ENCODE data around the gene CHD6. TPM values are rescaled to one million over a fixed set of nuclear protein-coding genes. Genes with fewer than 3 reads are reported as not detected.

The CHD6 gene
- total RNA-seq, 6 experiments from 2014 or later, result 9.3 to 24.1 (median 16.6) TPM

DNA sequence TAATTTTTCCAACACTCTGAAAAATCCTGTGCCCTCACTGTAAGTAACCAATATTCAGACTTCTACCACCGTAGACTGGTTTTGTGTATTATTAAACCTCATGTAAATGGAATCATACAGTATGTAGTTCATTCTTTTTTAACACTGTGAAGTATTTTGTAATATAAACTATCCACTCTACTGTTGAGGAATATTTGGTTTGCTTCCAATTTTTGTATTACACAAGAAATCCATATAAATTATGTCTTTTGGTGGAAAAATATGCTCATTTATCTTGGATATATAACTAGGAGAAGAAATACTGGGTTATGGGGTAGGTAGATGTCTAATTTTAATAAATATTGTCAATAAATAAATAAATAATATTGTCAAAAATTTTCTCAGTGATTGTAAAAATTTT, 116.8 kb downstream of the CHD6 start:
- H3K4me1 ChIP-seq, result peaks cover 0 to 18% (median 3%) of the 10 kb centered on the region in 4 donors
- H3K4me3 ChIP-seq, result no peak overlapping the region
- WGBS (ENCODE audit: insufficient coverage, low coverage, low lambda C conversion rate, missing lambda C conversion rate), result 50% methylated on average over 1 of the region's 1 CpG
- H3K27me3 ChIP-seq, result no peaks in the 10 kb centered on the region
- intact Hi-C loops (cut with DNase I), result no loop called here
- DNase-seq, result no peak
- H3K36me3 ChIP-seq, result no peaks in the 10 kb centered on the region
- H3K27ac ChIP-seq, result no peak overlapping the region
- TF ChIP-seq POLR2A (IDR thresholded peaks at IDR 0.05), result no peak
- TF ChIP-seq, protein P1, sequence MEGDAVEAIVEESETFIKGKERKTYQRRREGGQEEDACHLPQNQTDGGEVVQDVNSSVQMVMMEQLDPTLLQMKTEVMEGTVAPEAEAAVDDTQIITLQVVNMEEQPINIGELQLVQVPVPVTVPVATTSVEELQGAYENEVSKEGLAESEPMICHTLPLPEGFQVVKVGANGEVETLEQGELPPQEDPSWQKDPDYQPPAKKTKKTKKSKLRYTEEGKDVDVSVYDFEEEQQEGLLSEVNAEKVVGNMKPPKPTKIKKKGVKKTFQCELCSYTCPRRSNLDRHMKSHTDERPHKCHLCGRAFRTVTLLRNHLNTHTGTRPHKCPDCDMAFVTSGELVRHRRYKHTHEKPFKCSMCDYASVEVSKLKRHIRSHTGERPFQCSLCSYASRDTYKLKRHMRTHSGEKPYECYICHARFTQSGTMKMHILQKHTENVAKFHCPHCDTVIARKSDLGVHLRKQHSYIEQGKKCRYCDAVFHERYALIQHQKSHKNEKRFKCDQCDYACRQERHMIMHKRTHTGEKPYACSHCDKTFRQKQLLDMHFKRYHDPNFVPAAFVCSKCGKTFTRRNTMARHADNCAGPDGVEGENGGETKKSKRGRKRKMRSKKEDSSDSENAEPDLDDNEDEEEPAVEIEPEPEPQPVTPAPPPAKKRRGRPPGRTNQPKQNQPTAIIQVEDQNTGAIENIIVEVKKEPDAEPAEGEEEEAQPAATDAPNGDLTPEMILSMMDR (IDR thresholded peaks at IDR 0.05), result no peak
- no peak for ATAC-seq
- no peaks in the 10 kb centered on the region for H3K9me3 ChIP-seq

DNA sequence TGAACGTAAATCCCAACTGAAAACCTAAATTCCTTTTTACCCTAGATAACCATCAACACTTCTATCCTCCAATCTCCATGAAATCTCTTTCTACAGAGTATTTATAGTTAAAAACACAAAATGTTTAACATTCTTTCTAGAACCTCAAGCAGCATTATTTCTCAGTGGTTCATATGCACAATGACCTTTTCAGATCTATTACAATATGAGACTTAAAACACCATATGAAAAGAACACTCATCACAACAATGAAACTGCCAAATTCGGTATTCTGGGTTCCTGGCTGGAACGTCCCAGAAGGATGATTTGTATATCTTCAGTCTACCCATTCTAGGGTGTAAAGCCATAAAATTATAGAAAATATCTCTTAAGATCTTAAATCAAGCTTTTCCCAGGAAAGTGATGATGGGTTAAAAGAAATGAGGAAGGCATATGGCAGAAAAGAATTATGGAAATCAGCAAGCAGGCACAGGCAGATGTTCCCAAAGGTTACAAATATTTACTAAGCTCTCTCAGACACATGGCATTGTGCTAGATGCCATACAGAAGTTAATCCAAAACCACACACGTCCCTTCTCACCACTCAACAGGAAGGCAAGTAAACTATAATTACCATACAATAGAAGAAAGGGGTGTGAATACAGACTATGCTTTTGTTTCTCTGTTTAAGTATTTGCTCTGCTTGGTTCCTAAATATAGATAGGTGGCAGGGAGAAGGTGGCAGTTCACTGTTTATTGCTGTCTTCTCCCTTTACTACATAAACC, 118.0 kb downstream of the CHD6 start:
- WGBS (ENCODE audit: insufficient coverage, low coverage, low lambda C conversion rate, missing lambda C conversion rate), result 85% methylated on average over 4 of the region's 4 CpGs
- H3K4me3 ChIP-seq, result no peak overlapping the region

DNA sequence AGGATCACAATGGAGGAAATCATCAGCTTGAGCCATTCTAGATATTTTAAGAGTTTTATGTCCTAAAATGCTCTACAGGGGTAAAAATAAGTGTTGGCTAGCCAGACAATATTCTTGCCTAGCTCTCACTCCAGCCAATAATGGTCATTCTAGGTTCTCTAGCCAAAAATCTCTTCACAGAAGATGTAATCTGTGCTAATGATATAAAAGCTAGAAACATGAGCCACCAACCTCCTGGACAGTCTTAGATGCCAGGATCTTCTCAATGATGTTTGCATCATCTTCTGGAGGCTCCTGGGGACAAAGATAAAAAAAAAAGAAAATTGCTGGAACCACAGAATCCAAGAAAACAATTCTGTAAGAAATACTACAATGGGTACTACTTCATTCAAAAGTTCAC, 119.1 kb downstream of the CHD6 start:
- Histone ChIP-seq H3K9me3 (no peaks in the 10 kb centered on the region), H3K27me3 (no peaks in the 10 kb centered on the region), H3K27ac (no peak overlapping the region), H3K4me3 (no peak overlapping the region), H3K36me3 (no peaks in the 10 kb centered on the region), H3K4me1 (peaks cover 0 to 19% (median 3%) of the 10 kb centered on the region in 4 donors)
- intact Hi-C loops (cut with DNase I), result no loop called here
- no peak for TF ChIP-seq POLR2A (IDR thresholded peaks at IDR 0.05)
- no peak for DNase-seq
- ATAC-seq, result no peak

More for the DNA sequence above, 118.0 kb downstream of the CHD6 start:
- intact Hi-C loops (cut with DNase I), result no loop called here
- Histone ChIP-seq H3K36me3 (no peaks in the 10 kb centered on the region), H3K4me1 (peaks cover 0 to 19% (median 3%) of the 10 kb centered on the region in 4 donors), H3K27ac (no peak overlapping the region), H3K9me3 (no peaks in the 10 kb centered on the region), H3K27me3 (no peaks in the 10 kb centered on the region)
- DNase-seq, result no peak
- ATAC-seq, result no peak
- no peak for TF ChIP-seq POLR2A (IDR thresholded peaks at IDR 0.05)
- TF ChIP-seq, protein P1 (IDR thresholded peaks at IDR 0.05), result no peak

DNA sequence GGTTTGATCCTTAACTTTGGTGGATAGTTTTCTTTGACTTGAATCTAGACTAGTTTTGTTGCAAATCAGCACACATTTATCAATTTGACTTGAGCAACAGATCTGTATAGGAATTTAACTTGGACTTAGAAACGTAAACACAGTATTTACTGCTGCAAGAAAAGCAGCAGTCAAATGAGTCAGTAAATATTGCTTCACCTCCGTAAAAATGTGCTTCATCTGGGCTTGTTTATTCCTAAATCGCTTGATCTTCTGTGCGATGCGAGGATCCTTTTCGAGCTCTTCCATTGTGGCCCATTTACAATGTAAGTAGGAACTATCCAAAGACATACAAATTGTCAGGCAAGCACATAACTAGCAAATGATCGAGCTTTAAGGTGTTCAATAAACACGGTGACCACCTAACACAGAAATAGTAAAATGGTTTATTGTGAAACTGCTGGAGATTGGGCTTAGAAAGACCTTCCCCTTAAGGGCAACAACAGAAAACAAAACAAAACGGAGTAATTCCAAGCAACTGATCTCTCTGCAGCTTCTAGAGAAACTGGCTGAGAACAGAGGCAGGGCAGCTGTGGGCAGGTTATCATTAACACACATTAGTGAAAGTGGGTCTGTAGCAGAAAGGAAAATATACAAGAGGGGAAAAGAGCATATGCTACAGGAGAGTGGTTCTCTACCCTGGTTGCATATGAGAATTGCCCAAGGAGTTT, 120.8 kb downstream of the CHD6 start:
- H3K27ac ChIP-seq, result peak overlapping the region in 2 of 3 donors; percentile 50 to 61
- intact Hi-C loops (cut with DNase I), result no loop called here
- 38% methylated on average over 7 of the region's 9 CpGs for WGBS (ENCODE audit: insufficient coverage, low coverage, low lambda C conversion rate, missing lambda C conversion rate)
- DNase-seq (no peak), ATAC-seq (peak; percentile 87 to 93 (median 91))
- H3K4me3 ChIP-seq, result peak overlapping the region in 1 of 3 donors; percentile 10
- H3K36me3 ChIP-seq, result peaks cover 0 to 7% (median 3%) of the 10 kb centered on the region in 4 donors
- no peaks in the 10 kb centered on the region for H3K27me3 ChIP-seq
- peaks cover 0 to 19% (median 3%) of the 10 kb centered on the region in 4 donors for H3K4me1 ChIP-seq
- H3K9me3 ChIP-seq, result no peaks in the 10 kb centered on the region
- TF ChIP-seq, protein P1 (IDR thresholded peaks at IDR 0.05), result no peak
- no peak for TF ChIP-seq POLR2A (IDR thresholded peaks at IDR 0.05)

DNA sequence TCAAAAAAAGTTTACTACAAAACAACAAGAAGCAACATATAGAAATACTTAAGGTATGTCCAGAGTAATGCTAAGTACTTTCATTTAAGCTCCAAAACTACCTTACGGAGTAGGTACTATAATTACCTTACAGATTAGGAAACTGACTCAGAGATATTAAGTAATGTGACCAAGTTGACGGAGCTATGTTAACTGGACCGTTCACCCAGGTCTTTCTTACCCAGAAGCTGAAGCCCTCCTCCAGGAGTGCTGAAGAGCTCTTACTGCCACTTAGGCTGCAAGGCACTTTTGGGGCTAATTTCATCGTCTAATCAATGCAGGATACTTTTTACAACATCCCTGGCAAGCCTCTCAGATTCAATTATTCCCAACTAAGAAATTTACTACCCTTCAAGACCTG, 123.7 kb downstream of the CHD6 start:
- ATAC-seq, result no peak
- WGBS (ENCODE audit: insufficient coverage, low coverage, low lambda C conversion rate, missing lambda C conversion rate), result 98% methylated on average over 4 of the region's 4 CpGs
- no peak for DNase-seq
- H3K4me3 ChIP-seq, result no peak overlapping the region
- TF ChIP-seq, protein P1 (IDR thresholded peaks at IDR 0.05), result no peak
- no peak for TF ChIP-seq POLR2A (IDR thresholded peaks at IDR 0.05)
- intact Hi-C loops (cut with DNase I), result no loop called here
- no peak overlapping the region for H3K27ac ChIP-seq
- no peaks in the 10 kb centered on the region for H3K27me3 ChIP-seq
- H3K36me3 ChIP-seq, result peaks cover 0 to 35% (median 16%) of the 10 kb centered on the region in 4 donors
- H3K9me3 ChIP-seq, result no peaks in the 10 kb centered on the region
- peaks cover 0 to 19% (median 3%) of the 10 kb centered on the region in 4 donors for H3K4me1 ChIP-seq

Data from right lobe of liver (tissue), 6 donors.